HepG2 (cell line): ENCODE results near the gene DENND4C.

Experiments
- CTCF ChIP-seq: sonication (generic); formaldehyde crosslinking; IDR thresholded peaks from 2 replicates; pipeline ENCODE4 v1.5.0; 2020; ENCODE audit warnings: mild to moderate bottlenecking, missing genetic modification reagents, moderate library complexity
- NR1H2 ChIP-seq: sonication (generic); formaldehyde crosslinking; IDR thresholded peaks from 2 replicates; pipeline ENCODE4 v1.8.1; 2022; ENCODE audit warnings: low read depth, missing genetic modification reagents, borderline replicate concordance
- POLR2A ChIP-seq, 2 experiments: IDR thresholded peaks; 2 replicates each; pipeline ENCODE4 v1.6.1; 2011; ENCODE audit warnings: low read depth in 2 of 2, low read length in 2 of 2, mild to moderate bottlenecking in 1 of 2, moderate library complexity in 1 of 2; ENCODE audit not compliant: insufficient read depth in 1 of 2
- POLR2AphosphoS5 ChIP-seq: IDR thresholded peaks from 2 replicates; pipeline ENCODE4 v1.6.1; 2012; ENCODE audit warnings: low read depth, low read length
- TOPORS ChIP-seq: sonication (generic); formaldehyde crosslinking; IDR thresholded peaks from 2 replicates; pipeline ENCODE4 v1.8.0; 2023; ENCODE audit warnings: mild to moderate bottlenecking, missing genetic modification reagents
- ZBTB38 ChIP-seq: sonication (generic); formaldehyde crosslinking; IDR thresholded peaks from 2 replicates; pipeline ENCODE4 v1.5.1; 2020; ENCODE audit warnings: mild to moderate bottlenecking, missing genetic modification reagents
- ZBTB8A ChIP-seq: sonication (generic); formaldehyde crosslinking; IDR thresholded peaks from 2 replicates; pipeline ENCODE4 v1.4.0; 2020; ENCODE audit warnings: mild to moderate bottlenecking, low read depth, missing genetic modification reagents, borderline replicate concordance
- ZFP91 ChIP-seq: sonication (generic); formaldehyde crosslinking; IDR thresholded peaks from 2 replicates; pipeline ENCODE4 v1.9.0; 2022; ENCODE audit warnings: missing genetic modification reagents, mild to moderate bottlenecking, borderline replicate concordance

- TF ChIP-seq CTCF: no peak
- no peak for TF ChIP-seq NR1H2 (CRISPR knock-in tag)
- no peak for TF ChIP-seq POLR2A (IDR thresholded peaks at IDR 0.05; ENCODE audit: insufficient read depth in 1 of 2, low read depth in 2 of 2, low read length in 2 of 2)
- no peak for TF ChIP-seq TOPORS (CRISPR knock-in tag)
- no peak for TF ChIP-seq ZFP91 (CRISPR knock-in tag)
- TF ChIP-seq POLR2AphosphoS5: no peak
- no peak for TF ChIP-seq ZBTB8A
- no peak for TF ChIP-seq ZBTB38 (CRISPR knock-in tag)
Measured at GRCh38 chr9:19385786-19386501, 155.5 kb downstream of the DENND4C start.
